Activated gamma-delta T cell treated with Interleukin-2 at 50 U/mL for 16 hours (primary cell): Measurements from ENCODE around the gene HAT1.
A peak's percentile ranks its signal among the peaks of the same experiment; 100 is the strongest.
"Not testable (repeated sequence)": the region's sequence is repeated elsewhere in the genome, so short reads cannot be mapped to it uniquely, and the experiment has no call there.

Experiments
- DNase-seq: peaks from one replicate; pipeline ENCODE4 v3.0.0-alpha.2; 2020

Gene HAT1

DNA sequence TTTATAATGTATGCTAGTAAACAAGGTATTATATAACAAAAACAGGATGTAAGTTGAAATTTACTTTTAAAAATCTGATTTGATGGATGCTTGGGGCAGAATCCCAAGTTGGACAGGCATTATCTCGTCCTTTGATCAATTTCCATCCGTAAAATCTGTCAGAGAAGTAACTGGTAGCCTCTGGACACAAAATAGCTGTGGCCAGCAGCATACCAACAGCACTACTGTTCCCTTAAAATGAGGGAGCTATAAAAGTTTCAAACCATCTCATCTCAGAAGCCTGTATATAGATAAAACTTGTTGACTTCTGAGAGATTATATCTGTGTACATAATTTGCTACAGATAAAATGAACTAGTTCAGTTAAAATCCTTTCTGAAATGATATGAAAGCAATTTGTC lies 62.8 kb downstream of the HAT1 start:
- no peak for DNase-seq

DNA sequence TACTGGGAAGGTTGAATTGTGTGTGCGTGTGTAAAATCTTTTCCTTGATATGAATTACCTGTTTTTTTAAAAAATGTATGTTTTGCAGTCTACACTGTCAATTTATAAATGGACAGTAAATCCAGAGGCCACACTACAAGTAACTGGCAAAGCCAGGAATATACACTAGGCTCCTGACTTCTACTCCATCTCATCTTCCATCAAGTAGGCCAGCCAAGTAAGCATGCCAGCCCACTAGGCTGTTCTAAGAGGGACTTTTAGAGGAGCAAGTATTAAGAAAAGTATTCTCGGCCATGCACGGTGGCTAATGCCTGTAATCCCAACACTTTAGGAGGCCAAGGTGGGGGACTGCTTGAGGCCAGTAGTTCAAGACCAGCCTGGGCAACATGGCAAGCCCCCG lies 64.5 kb downstream of the HAT1 start:
- DNase-seq, result no peak

DNA sequence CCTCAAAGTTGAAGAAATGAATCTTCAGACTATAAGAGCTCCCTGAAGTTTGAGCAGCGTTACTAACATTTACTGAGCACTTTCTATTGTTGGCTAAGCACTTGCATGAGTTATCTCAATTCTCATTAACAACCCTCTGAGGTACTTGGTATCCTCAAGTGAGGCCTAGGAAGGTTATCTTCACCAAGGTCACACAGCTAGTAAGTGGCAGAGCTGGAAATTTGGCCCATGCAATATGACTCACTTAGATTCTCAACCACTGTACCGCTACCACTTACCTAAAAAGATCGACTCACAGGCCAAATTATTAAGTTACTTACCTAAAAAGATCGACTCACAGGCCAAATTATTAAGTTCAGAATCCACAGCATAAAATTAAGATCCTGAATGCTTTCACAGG lies 68.8 kb downstream of the HAT1 start:
- DNase-seq, result no peak

DNA sequence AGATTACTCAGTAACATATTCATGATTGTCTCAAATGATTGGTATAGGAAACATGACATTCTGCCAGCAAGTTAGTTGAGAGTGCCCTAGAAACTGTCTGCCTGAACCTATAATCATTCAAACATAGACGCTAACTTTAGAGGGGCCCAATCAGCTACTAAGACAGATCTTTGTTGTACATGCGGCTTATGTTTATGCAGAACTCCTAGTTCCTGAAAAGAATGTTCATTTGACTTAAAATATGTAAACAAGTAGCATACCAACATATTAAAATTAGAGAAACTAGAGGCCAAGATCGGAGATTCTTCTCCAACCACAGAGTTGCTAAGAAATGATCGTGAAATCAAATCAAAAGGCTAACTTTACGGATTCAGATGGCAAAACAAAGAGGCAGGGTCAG lies 73.3 kb downstream of the HAT1 start:
- no peak for DNase-seq

DNA sequence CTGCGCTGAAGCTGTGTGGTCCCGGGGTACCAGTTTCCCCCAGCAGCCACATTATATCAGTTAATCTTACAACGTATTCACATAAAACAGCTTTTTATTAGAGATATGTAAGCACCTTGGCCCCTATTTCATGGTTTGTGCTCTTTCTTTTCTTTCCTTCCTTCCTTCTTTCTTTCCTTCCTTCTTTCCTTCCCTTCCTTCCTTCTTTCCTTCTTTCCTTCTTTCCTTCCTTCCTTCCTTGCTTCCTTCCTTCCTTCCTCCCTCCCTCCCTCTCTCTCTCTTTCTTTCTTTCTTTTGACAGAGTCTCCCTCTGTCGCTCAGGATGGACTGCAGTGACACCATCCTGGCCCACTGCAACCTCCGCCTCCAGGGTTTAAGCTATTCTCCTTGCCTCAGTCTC lies 73.8 kb downstream of the HAT1 start:
- no peak for DNase-seq

DNA sequence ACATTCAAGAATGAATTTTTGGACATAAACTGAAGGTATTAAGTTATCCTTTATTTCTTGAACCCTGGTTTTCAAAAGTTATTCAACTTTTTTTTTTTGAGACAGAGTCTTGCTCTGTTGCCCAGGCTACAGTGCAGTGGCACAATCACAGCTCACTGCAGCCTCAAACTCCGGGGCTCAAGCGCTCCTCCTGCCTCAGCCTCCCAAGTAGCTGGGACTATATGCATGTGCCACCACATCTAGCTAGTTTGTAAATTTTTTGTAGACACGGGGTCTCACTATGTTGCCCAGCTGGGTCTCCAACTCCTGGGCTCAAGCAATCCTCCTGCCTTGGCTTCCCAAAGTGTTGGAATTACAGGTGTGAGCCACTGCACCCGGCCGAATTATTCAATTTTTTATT lies 74.8 kb downstream of the HAT1 start:
- DNase-seq, result not testable (repeated sequence)

DNA sequence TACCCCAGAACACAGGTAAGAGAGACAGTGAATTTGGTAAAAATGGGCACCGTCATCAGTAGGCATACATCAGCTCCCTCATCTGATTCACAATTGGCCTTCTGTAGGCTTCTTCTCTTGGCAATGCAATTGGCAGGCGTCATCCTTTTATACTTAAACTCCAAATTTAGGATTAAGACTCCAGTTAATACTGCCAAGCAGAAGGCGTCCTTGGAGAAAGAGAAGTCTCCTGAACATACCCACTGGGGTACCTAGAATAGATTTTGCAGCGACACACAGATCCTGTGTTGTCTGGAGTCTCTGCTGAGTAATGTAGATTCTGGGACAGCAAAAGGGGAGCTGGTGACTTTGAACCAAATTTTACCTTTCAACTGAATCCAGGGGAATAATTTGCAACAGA lies 76.9 kb downstream of the HAT1 start:
- no peak for DNase-seq

DNA sequence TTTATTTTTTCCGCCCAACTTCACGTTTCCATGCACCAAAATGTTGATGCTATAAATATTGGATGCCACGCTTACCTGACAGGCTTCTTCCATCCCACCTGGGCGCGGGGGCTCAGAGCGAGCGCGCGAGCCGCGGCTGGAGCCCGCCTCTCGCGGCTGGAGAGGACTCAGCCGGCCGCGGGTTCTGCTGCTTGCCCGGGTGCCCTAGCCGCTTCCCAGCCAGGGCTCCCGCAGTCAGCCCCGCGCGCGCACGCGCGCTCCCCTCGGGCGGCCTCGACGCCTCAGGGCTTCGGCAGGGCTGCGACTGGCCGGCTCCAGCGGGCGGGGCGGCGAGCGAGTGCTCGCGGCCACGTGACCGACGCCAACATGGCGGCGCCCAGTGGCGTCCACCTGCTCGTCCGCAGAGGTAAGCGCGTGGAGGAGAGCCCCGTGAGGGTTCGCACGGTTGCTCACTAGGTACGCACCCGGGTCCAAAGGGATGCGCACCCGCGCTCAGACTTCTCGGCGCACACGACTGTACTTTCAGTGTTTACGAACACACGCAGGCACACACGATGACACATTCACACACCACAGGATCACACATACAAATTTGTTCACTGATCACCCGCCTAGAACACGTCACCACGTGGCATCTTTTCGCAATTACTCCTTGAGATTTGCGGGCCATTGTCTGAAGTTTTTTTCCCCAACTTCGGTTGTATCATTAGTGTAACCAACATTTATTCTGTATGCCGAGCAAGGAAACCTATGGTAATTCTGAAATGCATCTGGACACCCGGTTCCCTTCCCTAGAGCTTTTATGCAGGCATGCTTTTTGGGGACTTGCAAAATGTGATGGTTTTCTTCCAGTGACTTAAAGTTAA lies 77.6 kb downstream of the HAT1 start, which contains the start of gene METAP1D:
METAP1D (plus strand) TSS at position 350 of the 866 bp plus-strand sequence; CDS start at position 367, 17 bp downstream.
- peak; percentile 76 for DNase-seq

DNA sequence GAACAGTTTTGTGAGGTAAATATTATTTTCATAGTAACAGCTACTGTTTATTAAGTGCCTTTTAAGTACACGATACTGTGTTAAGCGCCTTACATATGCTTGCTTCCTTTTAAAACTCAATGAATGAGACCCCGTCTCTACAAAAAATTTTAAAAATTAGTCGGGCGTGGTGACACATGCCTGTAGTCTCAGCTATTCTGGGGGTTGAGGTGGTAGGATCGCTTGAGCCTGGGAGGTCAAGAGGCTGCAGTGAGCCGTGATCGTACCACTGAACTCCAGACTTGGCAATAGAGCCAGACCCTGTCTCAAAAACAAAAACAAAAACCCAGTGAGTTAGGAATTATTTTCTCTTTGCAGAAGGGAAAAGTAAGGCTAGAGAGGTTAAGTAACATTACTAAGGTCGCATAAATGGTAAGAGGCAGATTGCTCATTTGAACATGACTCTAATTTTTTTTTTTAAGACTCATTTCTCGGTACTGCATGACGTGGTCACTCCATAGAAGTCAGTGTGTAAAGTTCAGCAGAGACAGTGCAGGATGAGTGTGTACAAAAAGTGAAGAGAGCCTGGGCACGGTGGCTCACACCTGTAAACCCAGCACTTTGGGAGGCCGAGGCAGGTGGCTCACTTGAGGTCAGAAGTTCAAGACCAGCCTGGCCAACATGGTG lies 78.6 kb downstream of the HAT1 start:
- DNase-seq, result no peak

DNA sequence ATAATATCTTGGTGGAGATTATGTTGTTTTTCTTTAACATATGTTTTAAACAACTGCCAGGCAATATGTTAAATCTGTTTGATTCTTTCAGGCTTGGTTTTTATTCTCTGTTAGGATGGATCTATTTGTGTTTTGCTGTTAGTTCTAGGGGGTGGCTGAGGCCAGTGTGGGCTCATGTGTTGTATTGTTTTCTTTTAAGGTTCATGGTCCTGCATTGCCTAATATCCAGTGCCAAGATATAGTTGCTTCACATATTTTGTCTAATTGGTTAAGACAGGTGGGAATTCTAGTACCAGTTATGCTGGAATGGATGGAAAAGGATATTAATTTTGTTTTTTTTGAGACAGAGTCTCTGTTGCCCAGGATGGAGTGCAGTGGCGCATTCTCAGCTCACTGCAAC lies 85.1 kb downstream of the HAT1 start:
- DNase-seq, result no peak

DNA sequence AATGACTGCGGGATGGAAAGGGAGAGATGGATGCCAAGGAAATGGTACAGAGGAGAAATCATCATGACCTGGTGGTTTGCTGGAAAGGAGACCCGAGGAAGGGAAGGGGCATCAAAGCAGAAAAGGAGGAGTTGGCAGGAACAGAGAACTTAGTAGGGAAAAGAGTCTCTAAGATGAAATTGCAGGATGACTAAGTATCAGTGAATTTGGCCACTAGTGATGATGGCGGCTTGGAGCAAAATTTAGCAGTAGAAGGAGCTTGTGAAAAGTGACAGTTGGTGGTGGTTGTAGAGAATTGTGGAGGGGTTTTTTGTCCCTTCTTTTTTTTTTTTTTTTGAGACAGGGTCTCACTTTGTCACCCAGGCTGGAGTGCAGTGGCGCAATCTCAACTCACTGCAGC lies 87.6 kb downstream of the HAT1 start:
- DNase-seq, result no peak

DNA sequence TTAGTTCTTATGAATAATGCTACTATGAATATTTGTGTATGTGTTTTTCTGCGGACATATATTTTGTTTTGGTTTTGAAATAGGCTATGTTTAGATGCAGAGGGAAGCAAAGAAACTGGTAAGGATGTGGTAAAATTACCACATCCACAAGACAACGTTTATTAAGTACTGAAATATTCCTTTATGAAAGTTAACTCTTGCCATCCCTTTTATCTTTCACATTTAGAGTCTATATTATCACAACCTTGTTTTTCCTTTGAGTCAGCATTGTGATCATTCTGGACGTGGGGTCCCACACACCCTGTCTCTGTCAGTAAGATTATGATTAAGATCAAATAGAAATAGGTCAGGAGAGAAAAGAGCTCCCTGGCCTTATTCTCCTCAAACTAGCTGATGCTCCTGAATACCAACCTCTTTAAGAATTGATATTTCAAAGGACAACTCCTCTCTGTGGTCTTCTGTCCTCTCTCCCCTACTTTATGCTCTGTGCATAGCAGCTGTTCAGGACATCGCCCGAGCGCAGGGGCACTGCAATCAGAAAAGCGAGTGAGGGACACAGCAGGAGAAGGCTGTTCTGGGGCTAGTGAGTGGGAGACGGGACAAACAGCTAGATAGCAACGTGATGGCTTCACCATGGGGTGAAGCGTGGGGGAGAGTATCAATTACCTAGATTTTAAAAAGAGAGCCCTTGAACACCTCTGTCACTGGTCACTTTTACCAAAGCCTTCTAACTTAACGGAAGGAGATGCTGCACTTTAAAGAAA lies 89.7 kb downstream of the HAT1 start:
- no peak for DNase-seq

DNA sequence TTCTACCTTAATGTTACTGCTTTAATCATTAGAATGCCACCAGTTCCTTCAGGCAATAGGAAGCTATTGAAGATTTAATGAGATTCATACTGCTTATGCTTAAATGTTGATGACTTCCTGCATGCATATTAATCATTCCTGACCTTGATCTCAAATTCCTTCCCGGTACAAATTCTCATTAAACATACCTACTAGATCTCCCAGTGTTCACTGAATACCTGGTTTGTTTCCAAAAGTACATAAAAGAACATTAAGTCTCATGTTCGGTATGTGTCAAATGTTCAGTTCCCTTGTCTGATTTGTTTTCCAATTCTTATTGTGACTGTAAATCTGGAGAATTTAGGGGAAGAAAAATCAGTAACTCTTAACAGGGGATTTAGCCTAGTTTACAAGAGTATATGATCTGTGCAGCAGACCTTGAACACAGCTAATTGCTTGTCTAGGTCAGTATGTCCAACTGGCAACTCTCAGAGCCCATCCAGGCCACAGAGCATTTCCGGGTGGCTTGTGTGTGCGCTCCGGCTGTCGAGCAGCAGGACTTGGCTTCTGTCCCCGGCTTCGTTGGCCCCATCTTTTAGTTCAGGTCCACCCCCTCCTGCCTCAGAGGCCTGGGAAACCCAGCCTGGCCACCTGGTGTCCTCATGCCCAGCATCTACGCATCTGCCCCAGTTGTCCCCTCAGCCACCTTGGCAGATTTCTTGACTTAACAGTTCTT lies 90.6 kb downstream of the HAT1 start:
- DNase-seq, result no peak

DNA sequence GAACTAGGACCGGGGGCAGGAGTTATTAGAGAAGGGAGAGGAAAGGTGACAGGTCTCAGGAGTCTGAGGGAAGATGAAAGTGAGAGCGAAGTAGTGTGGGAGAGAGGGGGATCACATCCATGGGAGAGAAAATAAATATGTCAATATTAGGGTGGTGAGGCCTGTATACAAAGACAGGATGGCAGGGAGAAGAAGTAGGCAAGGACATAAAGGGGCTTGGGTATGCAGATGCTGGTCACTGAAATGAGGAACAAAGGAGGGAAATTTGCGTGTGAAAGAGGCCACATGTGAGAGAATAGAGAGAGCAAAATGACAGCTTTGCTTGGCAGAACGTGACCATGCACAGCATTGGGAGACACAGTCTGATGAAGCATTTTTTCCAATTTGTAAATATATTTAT lies 91.1 kb downstream of the HAT1 start:
- no peak for DNase-seq

DNA sequence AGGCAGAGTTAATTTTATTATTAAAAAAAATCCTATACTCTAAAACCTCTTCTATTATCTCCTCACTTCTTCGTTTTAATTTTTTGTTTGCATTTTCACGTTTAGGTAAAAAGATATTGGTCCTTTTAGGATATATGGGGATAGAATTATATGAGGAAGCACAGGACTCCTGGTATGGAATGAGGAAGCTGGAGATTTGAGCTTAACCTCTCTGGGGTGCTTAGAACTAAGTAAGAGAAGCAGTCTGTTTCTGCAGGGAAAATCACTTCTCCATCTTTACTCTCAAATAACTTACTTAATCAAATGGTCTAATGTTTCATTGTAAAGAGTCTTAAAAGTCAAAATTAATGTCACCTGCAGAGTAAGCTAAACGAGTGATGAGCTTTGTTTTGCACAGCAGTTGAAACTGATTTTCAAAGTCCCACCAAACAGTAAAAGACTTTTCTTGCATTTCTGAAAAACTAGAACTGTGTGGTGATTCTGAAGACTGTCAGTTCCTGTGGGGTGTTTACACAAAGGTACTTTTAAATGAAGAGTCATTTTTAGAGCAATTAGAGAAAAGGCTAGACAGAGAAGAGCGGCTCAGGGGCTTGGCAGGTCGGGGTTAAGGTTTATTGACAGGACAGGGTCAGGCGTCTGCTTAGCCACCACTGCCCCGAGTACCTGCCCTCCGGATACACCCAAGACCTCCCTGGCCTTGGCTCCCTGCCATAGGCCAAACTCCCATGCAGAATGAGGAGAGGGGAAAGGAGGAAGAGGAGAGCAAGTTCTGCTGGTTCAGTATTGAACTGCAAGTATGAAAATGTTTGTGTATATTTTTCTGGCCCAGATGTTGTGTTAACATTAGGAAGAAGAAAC lies 99.0 kb downstream of the HAT1 start:
- no peak for DNase-seq

DNA sequence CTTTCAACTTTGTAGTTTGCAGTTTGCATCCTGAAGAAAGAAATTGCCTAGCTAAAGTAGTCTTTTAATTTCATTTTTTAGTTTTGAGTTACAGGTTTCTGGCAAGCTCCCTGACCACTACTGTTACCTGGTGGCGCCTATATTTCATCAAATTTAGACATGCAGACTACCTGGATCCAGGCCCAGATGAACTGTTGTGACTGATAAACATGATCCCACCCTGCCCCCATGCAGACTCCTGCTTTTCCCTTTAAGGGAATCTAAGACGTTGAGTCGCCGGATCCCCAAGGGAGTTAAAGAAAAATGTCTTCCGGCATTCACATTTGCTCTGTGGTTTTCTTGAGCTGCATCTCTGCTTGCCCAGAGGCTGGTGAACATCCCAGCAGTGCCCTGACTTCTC lies 99.7 kb downstream of the HAT1 start:
- DNase-seq, result no peak

DNA sequence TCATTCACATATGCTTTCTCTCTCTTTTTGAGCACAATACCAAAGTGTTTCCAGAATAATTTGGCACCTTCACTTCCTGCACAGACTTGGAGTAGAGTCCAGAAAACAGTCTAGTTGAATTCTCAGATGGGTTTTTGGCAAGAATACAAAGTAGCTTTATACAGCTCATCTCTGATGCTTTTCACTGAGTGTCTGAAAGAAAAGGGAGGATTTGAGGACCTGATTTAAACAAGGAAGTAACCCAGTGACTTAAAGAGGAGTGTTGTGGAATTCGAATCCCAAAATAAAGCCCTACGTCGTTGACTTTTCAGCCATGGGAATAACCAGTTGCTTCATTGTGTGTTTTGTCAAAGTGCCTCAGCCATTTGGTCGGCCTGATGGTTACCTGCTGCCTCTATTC lies 109.3 kb downstream of the HAT1 start:
- DNase-seq, result no peak
